ENCODE measurements around the gene SPHK2. TPM values are rescaled to one million over a fixed set of nuclear protein-coding genes. Genes with fewer than 3 reads are reported as not detected.

SPHK2 gene
- total RNA-seq, 2 experiments from 2014 or later: 18.2 to 33.3 TPM

DNA sequence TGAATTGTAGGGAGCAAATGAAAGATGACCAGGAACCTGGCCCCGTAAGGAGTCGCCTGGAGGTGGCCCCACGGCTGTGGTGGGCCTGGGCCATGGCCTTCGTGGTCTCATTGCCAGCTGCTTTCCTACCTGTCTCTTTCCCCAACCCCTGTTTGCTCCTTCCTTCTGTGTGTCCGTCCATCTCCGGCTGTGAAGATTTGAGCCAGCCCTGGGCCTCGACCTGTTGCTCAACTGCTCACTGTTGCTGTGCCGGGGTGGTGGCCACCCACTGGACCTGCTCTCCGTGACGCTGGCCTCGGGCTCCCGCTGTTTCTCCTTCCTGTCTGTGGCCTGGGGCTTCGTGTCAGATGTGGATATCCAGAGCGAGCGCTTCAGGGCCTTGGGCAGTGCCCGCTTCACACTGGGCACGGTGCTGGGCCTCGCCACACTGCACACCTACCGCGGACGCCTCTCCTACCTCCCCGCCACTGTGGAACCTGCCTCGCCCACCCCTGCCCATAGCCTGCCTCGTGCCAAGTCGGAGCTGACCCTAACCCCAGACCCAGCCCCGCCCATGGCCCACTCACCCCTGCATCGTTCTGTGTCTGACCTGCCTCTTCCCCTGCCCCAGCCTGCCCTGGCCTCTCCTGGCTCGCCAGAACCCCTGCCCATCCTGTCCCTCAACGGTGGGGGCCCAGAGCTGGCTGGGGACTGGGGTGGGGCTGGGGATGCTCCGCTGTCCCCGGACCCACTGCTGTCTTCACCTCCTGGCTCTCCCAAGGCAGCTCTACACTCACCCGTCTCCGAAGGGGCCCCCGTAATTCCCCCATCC lies 9.4 kb downstream of the SPHK2 start:
- Histone ChIP-seq H2AFZ (ENCODE audit: low read length) (no peak overlapping the region), H3K4me2 (ENCODE audit: low read length) (no peak overlapping the region)
- no peak for TF ChIP-seq EZH2phosphoT487 (IDR thresholded peaks at IDR 0.05; ENCODE audit: borderline replicate concordance, low read depth, low read length)
- TF ChIP-seq, protein P1, sequence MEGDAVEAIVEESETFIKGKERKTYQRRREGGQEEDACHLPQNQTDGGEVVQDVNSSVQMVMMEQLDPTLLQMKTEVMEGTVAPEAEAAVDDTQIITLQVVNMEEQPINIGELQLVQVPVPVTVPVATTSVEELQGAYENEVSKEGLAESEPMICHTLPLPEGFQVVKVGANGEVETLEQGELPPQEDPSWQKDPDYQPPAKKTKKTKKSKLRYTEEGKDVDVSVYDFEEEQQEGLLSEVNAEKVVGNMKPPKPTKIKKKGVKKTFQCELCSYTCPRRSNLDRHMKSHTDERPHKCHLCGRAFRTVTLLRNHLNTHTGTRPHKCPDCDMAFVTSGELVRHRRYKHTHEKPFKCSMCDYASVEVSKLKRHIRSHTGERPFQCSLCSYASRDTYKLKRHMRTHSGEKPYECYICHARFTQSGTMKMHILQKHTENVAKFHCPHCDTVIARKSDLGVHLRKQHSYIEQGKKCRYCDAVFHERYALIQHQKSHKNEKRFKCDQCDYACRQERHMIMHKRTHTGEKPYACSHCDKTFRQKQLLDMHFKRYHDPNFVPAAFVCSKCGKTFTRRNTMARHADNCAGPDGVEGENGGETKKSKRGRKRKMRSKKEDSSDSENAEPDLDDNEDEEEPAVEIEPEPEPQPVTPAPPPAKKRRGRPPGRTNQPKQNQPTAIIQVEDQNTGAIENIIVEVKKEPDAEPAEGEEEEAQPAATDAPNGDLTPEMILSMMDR (conservative IDR thresholded peaks at IDR 0.05; ENCODE audit: low read length): no peak

DNA sequence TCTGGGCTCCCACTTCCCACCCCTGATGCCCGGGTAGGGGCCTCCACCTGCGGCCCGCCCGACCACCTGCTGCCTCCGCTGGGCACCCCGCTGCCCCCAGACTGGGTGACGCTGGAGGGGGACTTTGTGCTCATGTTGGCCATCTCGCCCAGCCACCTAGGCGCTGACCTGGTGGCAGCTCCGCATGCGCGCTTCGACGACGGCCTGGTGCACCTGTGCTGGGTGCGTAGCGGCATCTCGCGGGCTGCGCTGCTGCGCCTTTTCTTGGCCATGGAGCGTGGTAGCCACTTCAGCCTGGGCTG lies 9.9 kb downstream of the SPHK2 start:
- H3K79me2 ChIP-seq (ENCODE audit: insufficient read depth, low read depth, low read length): no peaks in the 10 kb centered on the region
- H3K9me2 ChIP-seq (ENCODE audit: insufficient read depth, low read length): no peaks in the 10 kb centered on the region
- no peak overlapping the region for H3K27ac ChIP-seq (ENCODE audit: low read depth, low read length, poor library complexity, severe bottlenecking)
- peaks cover 30% of the 10 kb centered on the region; the same call in 1 of the 2 replicates for H3K36me3 ChIP-seq (ENCODE audit: insufficient read depth, low read length)
- TF ChIP-seq EZH2phosphoT487 (IDR thresholded peaks at IDR 0.05; ENCODE audit: borderline replicate concordance, low read depth, low read length): no peak
- TF ChIP-seq, protein P1 (conservative IDR thresholded peaks at IDR 0.05; ENCODE audit: low read length): no peak
- H4K20me1 ChIP-seq (ENCODE audit: insufficient read depth, low read length): no peaks in the 10 kb centered on the region
- CTCF ChIA-PET (ENCODE audit: unreplicated experiment): no interaction called here
- intact Hi-C loops (cut with micrococcal nuclease; ENCODE audit: unreplicated experiment): no loop called here
- POLR2A ChIA-PET: no interaction called here
- no peak overlapping the region for H3K4me2 ChIP-seq (ENCODE audit: low read length)
- H3K9me3 ChIP-seq (ENCODE audit: low read length): no peaks in the 10 kb centered on the region
- no TSS peak for BruUV-seq (replicated peaks)
- no peak for DNase-seq (ENCODE audit: low spot score)
- H2AFZ ChIP-seq (ENCODE audit: low read length): no peak overlapping the region
- no peak overlapping the region for H3K4me3 ChIP-seq (ENCODE audit: low read depth, low read length, poor library complexity, severe bottlenecking)
- H3K4me1 ChIP-seq (ENCODE audit: insufficient read depth, low read length, poor library complexity, severe bottlenecking): peaks cover 22% of the 10 kb centered on the region

More for the DNA sequence above, 9.4 kb downstream of the SPHK2 start:
- intact Hi-C loops (cut with micrococcal nuclease; ENCODE audit: unreplicated experiment): no loop called here
- peaks cover 19% of the 10 kb centered on the region for H3K4me1 ChIP-seq (ENCODE audit: insufficient read depth, low read length, poor library complexity, severe bottlenecking)
- no peak overlapping the region for H3K27ac ChIP-seq (ENCODE audit: low read depth, low read length, poor library complexity, severe bottlenecking)
- peaks cover 30% of the 10 kb centered on the region; the same call in 1 of the 2 replicates for H3K36me3 ChIP-seq (ENCODE audit: insufficient read depth, low read length)
- ChIA-PET CTCF (ENCODE audit: unreplicated experiment) (no interaction called here), POLR2A (no interaction called here)
- H3K4me3 ChIP-seq (ENCODE audit: low read depth, low read length, poor library complexity, severe bottlenecking): no peak overlapping the region
- peaks cover under 1% of the 10 kb centered on the region; the same call in 1 of the 2 replicates for H3K79me2 ChIP-seq (ENCODE audit: insufficient read depth, low read depth, low read length)
- DNase-seq (ENCODE audit: low spot score): no peak
- no peaks in the 10 kb centered on the region for H3K9me3 ChIP-seq (ENCODE audit: low read length)
- H3K9me2 ChIP-seq (ENCODE audit: insufficient read depth, low read length): no peaks in the 10 kb centered on the region
- H4K20me1 ChIP-seq (ENCODE audit: insufficient read depth, low read length): no peaks in the 10 kb centered on the region
- BruUV-seq (replicated peaks): no TSS peak

DNA sequence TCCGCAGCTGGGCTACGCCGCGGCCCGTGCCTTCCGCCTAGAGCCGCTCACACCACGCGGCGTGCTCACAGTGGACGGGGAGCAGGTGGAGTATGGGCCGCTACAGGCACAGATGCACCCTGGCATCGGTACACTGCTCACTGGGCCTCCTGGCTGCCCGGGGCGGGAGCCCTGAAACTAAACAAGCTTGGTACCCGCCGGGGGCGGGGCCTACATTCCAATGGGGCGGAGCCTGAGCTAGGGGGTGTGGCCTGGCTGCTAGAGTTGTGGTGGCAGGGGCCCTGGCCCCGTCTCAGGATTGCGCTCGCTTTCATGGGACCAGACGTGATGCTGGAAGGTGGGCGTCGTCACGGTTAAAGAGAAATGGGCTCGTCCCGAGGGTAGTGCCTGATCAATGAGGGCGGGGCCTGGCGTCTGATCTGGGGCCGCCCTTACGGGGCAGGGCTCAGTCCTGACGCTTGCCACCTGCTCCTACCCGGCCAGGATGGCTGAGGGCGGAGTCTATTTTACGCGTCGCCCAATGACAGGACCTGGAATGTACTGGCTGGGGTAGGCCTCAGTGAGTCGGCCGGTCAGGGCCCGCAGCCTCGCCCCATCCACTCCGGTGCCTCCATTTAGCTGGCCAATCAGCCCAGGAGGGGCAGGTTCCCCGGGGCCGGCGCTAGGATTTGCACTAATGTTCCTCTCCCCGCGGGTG lies 10.4 kb downstream of the SPHK2 start:
- Histone ChIP-seq H4K20me1 (ENCODE audit: insufficient read depth, low read length) (no peaks in the 10 kb centered on the region), H3K4me1 (ENCODE audit: insufficient read depth, low read length, poor library complexity, severe bottlenecking) (peaks cover 22% of the 10 kb centered on the region)
- BruUV-seq (replicated peaks): no TSS peak

More for the DNA sequence above, 10.4 kb downstream of the SPHK2 start:
- Histone ChIP-seq H2AFZ (ENCODE audit: low read length) (no peak overlapping the region), H3K4me2 (ENCODE audit: low read length) (no peak overlapping the region), H3K9me3 (ENCODE audit: low read length) (no peaks in the 10 kb centered on the region), H3K27ac (ENCODE audit: low read depth, low read length, poor library complexity, severe bottlenecking) (no peak overlapping the region), H3K9me2 (ENCODE audit: insufficient read depth, low read length) (no peaks in the 10 kb centered on the region), H3K4me3 (ENCODE audit: low read depth, low read length, poor library complexity, severe bottlenecking) (no peak overlapping the region), H3K36me3 (ENCODE audit: insufficient read depth, low read length) (peaks cover 30% of the 10 kb centered on the region; the same call in 1 of the 2 replicates), H3K79me2 (ENCODE audit: insufficient read depth, low read depth, low read length) (no peaks in the 10 kb centered on the region; the same call in 1 of the 2 replicates)
- CTCF ChIA-PET (ENCODE audit: unreplicated experiment): no interaction called here
- POLR2A ChIA-PET: no interaction called here
- intact Hi-C loops (cut with micrococcal nuclease; ENCODE audit: unreplicated experiment): loop anchor here (10.0 kb wide), 1 partner anchor 865 kb away; the partner anchor contains the start of gene RPS11
- TF ChIP-seq, protein P1 (conservative IDR thresholded peaks at IDR 0.05; ENCODE audit: low read length): no peak
- no peak for TF ChIP-seq EZH2phosphoT487 (IDR thresholded peaks at IDR 0.05; ENCODE audit: borderline replicate concordance, low read depth, low read length)
- DNase-seq (ENCODE audit: low spot score): no peak

Measured in OCI-LY7 (cell line).